Measurements from ENCODE around the gene MEF2D.
A peak's percentile ranks its signal among the peaks of the same experiment; 100 is the strongest.

Gene MEF2D

DNA sequence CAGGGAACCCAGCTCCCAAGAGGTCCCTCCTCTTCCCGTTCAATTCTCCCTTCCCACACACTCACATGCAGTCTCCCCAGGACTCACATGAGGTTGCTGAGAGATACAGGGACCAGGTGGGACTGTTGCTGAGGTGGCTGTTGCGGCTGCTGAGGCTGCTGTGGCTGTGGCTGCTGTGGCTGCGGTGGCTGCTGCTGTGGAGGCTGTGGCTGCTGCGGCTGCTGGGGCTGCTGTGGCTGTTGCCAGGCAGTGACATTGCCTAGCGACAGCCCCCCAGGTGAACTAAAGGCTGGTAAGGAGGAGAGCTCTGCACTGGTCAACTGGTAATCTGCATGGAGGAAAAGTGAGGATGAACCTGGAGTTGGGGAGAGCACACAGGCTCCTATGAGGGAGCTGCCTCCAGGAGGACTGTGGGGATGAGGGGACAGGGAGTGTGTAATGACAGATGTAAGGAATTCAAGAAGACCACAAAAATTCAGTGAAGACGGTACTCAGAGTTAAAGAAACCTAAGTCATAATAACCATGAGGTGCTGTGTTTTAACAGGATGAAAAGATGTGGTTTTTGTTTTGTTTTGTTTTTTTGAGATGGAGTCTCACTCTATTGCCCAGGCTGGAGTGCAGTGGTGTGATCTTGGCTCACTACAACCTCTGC, 31.8 kb downstream of the MEF2D start:
- no peak for DNase-seq (ENCODE audit: low spot score)

DNA sequence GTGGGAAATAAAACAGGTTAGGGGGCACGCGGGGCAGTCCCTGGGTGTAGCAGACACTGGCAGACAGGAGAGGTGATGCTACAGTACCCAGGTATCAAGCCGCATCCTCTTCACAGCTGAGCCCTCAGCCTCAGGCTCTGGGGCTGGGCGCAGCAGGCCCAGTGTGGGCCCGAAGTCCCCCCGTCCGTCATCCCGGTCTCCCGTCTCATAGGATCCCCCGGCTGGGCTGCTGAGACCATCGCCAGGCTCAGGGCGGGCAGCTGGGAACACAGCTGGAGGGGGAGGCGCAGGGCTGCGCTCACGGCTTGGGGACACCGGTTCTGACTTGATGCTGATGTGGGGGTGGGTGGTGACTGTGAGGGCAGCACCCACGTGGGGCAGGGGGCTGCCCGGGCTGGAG, 32.7 kb downstream of the MEF2D start:
- DNase-seq (ENCODE audit: low spot score) = no peak

DNA sequence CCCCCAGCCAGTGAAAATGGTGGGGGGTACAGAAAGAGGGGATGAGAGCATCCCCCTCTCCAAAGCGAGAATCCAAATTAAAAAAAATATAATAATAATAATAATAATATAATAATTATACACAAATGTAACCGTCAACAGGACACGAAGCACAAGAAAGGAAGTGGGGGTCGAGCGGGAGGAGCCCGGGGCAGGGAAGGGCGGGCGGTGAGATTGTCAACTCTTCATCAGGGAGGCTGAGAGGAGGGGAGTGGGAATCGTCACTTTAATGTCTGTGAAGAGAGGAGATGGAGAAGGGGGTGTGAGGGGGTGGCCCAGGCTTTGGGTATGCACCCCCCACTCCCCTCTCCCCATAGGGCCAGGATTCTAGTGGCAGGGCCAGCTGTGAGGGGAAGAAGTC, 33.2 kb downstream of the MEF2D start:
- DNase-seq (ENCODE audit: low spot score) = no peak

- DNase-seq (ENCODE audit: low spot score) = peak; percentile 62
Observed at GRCh38 chr1:156465747-156466365, 34.7 kb downstream of the MEF2D start.

DNA sequence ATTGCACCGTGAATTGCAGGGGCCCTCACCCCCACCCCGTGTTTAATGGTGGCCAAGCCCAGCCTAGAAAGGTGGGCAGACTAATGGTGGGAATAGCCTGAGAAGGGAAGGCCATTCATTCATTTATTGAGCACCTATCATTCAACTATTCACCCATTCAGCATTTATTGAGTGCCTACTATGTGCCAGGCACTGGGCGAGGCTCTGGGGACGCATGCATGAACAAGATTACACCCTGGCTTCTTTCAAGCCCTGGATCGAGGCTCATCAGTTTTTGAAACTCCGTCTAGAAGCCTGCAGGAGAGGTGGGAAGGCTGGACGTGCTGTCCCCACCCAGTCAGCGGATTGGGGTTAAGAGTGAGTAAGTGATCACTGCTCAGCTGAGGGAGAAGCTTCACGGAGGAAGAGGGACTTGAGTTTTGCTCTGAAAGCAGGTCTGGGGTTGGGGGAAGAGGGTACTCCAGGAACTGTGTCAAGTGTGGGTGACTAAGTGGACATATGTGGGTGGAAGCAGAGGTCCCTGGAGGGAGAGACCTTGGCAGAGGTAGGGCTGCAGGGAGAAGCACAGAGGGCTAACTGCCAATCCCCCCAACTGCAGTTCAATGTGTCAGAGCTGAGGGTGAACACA, 35.6 kb downstream of the MEF2D start:
- DNase-seq (ENCODE audit: low spot score) = no peak

- DNase-seq (ENCODE audit: low spot score) = no peak
Observed at GRCh38 chr1:156464335-156464734, 36.2 kb downstream of the MEF2D start.

DNA sequence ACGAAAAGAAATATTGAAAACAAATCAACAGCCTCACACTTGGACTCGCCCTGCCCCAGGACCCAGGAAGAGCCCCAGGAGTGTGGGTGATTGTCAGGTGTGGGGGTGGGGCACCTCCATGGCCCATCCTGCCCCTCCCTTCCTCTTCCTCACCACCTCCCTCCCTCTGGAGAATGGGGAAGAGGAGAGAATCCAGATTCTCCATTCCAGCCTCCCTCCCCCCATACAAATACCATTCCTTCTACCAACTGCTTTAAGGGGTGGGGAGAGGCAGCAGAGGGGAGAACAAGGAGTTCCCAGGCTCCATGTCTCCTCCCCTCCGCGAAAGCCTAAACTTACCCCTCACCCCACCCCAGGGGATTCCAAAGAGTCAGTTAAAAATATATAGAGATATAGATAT, 36.7 kb downstream of the MEF2D start:
- DNase-seq (ENCODE audit: low spot score) = no peak

DNA sequence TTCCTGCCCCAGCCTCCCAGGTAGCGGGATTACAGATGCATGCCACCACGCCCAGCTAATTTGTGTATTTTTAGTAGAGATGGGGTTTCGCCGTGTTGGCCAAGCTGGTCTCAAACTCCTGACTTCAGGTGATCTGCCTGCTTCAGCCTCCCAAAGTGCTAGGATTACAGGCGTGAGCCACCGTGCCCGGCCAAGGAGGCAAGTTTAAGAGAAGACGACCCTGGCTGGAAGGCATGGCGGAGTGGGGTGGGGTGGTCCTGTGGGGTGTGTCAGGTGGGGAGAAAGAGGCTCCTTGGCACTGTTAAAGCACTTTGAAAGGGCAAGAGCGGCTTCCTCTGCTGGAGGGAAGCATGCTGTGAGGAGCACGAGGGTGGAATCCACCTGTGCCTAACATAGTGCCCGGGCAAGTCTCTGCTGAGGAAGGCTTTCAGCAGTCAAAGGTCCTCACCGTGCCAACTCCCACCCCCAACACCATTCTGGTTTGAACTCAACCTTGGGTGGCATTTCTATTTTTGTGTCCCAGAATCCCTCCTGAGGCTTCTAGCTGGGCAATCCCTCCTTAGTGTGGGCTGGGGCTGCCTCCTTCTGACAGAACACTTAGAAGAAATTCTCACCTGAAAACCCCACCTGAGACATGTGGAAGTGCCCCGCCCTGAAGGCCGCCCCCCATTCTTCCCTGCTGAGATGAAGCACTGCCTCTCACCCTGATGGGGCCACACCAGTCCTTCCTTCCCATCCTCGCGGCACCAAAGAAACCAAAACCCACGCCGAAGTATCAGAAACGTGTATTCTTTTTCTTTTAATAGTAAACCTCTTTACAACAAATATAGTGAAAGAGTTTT, 37.4 kb downstream of the MEF2D start:
- DNase-seq (ENCODE audit: low spot score) = no peak

GRCh38 chr1:156461781-156462647, 38.6 kb downstream of the MEF2D start:
- DNase-seq (ENCODE audit: low spot score) = peak; percentile 41

DNA sequence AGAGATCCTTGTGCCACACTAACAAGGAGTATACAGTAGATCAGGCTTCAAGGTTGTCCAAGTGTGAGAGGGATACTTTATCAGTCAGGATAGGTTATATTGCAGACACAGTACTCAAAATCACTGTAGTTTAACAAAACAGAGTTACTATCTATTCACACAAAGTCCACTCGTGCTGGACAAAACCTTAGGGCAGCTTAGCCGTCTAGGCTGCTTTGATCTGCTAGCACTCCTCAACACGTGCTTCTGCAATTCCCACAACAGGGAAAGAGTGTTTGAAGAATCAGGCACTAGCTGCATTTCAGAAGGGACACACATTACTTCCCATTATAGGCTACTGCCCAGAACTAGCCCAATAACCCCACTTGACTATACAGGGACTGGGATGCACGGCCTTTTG, 39.5 kb downstream of the MEF2D start:
- DNase-seq (ENCODE audit: low spot score) = no peak

GRCh38 chr1:156460525-156460924, 40.0 kb downstream of the MEF2D start:
- no peak for DNase-seq (ENCODE audit: low spot score)

- peak; percentile 37 for DNase-seq (ENCODE audit: low spot score)
Observed at GRCh38 chr1:156458181-156458503, 42.4 kb downstream of the MEF2D start.

- DNase-seq (ENCODE audit: low spot score) = peak; percentile 99
Observed at GRCh38 chr1:156456625-156457465, 43.7 kb downstream of the MEF2D start.

GRCh38 chr1:156455362-156455761, 45.2 kb downstream of the MEF2D start:
- DNase-seq (ENCODE audit: low spot score) = no peak

DNA sequence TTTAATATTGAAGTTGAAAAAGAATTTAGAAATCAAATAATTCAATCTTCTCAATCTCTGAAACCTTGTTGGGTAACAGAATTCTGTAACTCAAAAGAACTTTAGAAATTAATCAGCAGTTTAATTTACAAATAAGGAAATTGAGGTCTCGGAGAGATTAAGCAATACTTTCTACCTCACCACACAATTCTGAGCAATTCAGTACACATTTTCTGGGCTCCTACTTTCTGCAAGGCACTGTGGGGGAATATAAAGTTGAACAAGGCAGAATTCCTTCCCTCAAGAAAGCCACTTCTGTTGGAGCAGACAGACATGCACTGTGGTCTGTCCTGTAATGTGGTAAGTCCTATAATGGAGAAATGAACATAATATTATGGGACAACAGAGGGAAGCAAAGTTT, 47.7 kb downstream of the MEF2D start:
- no peak for DNase-seq (ENCODE audit: low spot score)

GRCh38 chr1:156451505-156452160, 48.9 kb downstream of the MEF2D start:
- DNase-seq (ENCODE audit: low spot score) = no peak

DNA sequence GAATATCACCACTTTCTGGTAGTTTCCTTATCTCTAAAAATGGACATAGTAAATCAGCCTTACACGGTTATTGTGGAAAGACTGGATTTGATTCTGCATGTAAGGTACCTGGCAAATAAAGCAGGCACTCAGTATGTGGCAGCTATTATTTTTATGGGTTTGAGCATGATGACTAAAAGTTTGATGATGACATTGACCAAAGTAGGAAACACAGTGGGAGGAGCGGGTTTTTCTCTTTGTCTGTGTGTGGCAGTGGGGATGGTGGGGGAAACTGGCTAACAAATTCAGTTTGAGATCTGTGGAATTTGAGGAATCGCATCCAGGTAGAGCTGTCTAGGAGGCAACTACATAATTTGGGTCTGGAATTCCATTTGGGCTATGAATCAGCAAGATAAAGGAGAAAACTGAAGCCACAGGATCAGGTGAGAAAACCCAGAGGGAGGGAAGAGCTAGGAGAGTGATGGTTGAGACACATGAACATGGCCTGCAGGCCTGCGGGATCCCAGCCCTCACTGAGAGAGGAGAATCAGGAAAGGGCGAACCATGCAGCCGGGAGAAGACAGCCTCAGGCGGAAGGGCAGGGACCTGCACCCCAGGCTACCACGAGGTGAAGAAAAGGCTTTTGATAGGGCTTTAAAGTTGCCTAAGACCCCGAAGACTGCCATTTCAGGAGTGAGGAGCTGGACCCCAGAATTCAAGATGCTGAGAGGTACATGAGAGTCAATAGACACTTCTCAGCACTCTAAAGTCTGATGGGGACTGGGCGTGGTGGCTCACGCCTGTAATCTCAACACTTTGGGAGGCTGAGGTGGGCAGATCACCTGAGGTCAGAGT, 52.2 kb downstream of the MEF2D start:
- DNase-seq (ENCODE audit: low spot score) = no peak

- peak; percentile 91 for DNase-seq (ENCODE audit: low spot score)
Observed at GRCh38 chr1:156445789-156446263, 54.7 kb downstream of the MEF2D start.

GRCh38 chr1:156444407-156445001, 56.1 kb downstream of the MEF2D start:
- DNase-seq (ENCODE audit: low spot score) = peak; percentile 84
